HG02938 (cell line): ENCODE results near the gene CBFA2T2.
"Not testable (repeated sequence)": the region's sequence is repeated elsewhere in the genome, so short reads cannot be mapped to it uniquely, and the experiment has no call there.

ENCODE experiments used
- ATAC-seq: cut with Tn5 transposase; IDR thresholded peaks from one replicate; pipeline ENCODE4 v1.9.1; 2021; ENCODE audit warnings: mild to moderate bottlenecking, moderate library complexity; ENCODE audit not compliant: unreplicated experiment

Gene CBFA2T2

DNA sequence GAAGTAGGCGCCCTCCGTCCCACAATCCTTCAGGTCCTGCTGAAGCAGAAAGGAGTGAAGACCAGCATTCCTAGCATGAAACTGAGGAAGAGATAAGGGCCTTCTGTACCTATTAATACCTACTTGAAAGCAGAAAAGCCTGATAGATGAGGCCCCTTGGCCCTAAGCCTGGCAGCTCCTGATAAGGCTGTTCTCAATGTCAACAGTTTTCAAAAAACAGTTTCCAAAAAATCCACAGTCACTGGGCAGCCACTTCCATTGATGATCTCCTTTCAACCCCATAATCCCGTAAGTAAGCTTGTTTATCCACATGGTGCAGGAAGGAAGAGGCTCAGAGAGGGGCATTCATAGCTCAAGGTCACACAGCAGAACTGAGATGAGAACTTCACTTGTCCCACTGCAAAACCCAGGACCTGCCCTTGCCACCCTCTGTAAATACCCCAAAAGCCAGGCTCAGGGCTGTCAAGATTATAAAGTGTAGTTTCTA lies 199.1 kb downstream of the CBFA2T2 start:
- ATAC-seq: no peak

DNA sequence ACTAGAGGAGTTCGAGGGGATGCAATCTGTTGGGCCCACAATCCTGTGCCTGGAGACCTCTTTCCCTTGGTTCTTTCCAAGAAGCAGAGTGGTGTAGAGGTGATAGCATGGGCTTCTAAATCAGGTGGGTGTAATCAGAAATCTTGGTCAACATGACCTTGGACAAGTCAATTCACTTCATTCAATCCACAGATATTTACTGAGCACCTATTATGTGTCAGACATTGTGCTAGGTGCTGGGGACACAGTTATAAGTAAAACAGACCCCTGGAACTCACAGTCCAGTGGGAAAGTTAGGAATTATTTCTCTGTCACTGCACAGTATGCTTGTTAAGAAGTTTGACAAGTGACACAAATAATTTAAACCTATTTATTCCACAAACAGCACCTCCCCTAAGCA lies 199.6 kb downstream of the CBFA2T2 start:
- ATAC-seq: no peak

DNA sequence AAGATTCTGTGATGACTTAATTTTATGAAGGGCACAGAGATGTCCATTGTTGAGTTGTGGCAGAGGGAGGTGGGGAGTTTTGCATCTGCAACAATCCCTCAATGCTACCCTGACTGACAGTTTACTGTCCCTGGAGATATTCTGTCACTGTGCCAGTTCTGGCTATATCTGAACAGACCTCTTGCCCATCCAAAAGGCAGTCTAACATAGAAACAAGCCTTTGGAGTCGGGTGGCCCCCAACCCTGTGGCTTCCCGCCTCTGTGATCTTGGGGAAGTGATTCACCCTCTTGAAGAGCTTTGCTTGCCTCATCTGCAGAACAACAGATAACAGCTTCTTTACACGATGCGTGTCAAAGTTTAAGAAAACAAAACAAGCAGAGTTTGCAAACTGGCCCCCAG lies 200.1 kb downstream of the CBFA2T2 start:
- ATAC-seq: no peak

DNA sequence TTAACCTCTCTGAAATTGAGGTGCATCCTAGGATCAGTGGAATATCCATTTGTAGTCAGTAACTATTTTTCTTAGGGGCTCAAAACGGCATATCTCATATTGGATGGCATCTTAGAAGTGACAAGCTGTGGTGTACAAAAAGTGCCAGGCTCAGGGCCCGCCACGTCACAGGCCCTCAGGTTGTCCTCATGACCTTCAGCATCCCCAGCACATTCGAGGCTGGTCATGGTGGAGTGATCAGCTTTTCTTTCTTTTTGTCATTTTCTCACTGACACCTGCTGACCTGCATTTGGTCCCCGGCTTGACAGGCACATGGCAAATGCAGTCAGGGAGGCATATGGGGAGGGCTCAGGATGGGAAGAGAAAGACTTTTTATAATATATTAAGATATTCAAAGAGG lies 203.4 kb downstream of the CBFA2T2 start:
- no peak for ATAC-seq

DNA sequence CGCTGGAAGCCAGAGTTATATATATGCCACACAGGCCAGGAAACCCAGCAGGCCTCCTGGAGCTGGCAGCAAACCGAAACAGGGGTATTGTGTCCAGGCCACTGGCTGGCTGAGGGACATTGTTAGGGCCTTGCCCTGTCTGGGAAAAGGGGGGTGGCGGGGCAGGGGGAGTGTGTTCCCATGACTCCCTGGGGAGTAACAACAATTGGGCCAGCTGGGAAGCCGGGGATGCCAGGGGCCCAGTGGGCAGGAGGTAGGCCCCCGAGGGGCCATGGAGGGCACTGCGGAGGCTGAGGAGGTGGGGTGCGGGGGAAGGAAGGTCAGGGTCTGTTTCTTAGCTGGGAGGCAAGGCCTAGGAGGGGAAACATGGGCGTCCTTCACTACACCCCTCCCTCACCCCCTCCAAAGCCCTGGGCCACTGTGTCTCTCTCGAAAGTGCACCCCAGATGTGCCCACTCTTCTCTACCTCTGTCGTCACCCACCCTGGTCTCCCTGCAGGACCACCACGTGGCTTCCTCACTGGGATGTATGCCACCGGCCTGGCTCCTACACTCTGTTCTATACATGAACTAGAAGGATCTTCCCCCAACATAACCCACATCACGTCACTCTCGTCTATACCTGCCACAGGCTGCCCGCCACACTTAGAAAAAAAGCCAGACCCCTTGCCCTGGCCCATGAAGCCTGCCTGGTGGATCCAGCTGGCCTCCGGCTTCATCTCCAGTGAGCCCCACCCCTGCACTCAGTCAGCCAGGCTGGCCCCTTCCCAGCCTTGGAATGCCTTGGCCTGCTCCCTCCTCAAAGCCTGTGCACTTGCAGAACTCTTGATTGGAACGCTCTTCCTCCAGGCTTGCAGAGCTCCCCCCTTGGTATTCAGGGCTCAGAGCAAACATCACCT lies 204.1 kb downstream of the CBFA2T2 start:
- ATAC-seq: no peak

DNA sequence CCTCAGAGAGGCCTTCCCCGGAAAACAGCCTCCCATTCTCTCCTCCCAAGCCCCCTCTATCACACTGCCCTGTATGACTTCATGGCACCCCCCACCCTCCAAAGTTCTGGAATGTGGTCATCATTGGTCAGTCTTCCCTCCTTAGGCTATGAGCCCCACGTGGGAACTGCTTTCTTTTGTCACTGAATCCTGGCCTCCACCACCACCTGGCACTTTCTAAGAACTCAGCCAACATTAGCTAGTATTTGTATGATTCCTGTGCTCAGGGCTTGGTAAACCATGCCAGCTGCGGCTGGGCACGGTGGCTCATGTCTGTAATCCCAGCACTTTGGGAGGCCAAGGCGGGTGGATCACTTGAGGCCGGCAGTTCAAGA lies 204.7 kb downstream of the CBFA2T2 start:
- no peak for ATAC-seq

DNA sequence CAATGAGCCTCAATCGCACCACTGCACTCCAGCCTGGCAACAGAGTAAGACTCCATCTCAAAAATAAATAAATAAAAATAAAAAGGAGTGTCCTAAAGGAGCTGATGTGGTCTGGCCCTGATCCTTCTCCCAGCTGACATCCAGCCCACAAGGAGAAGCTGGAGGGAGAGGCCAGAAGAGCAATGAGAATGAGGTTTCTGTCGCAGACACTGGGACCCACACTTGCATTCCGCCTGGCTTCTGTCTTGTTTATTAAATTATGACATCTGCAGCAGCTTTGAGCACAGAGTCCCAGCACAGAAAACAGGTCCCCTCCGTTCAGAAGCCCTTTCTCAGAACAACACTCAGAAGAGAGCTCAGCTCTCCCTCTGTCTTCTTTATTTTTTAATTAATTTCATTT lies 206.6 kb downstream of the CBFA2T2 start:
- ATAC-seq: no peak

DNA sequence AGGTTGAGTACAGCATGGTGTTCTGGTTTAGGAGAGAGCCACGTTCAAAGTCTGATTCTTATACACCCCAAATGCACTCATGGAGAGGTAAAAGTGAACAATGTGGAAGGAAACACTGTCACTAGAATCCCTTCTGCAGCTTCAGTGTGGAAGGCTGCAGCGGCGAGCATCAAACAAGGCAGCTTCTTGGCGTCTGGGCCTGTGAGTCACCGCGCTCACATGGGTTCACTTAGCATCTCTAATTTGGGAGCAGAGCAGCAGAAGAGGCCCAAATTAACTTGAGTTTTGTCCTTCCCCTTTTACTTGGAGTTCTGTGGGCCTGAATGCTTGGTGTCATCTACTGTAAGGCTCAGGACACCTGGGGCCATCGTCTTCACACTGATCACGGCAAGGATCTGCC lies 207.2 kb downstream of the CBFA2T2 start:
- no peak for ATAC-seq

DNA sequence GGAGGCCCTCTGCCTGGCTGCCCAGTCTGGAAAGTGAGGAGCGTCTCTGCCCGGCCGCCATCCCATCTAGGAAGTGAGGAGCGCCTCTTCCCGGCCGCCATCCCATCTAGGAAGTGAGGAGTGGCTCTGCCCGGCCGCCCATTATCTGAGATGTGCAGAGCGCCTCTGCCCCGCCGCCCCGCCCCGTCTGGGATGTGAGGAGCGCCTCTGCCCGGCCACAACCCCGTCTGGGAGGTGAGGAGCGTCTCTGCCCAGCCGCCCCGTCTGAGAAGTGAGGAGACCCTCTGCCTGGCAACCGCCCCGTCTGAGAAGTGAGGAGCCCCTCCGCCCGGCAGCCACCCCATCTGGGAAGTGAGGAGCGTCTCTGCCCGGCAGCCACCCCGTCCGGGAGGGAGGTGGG lies 209.1 kb downstream of the CBFA2T2 start:
- not testable (repeated sequence) for ATAC-seq
